ENCODE measurements around the gene MRPL3. TPM values are rescaled to one million over a fixed set of nuclear protein-coding genes. Genes with fewer than 3 reads are reported as not detected.

The MRPL3 gene
- total and polyA plus RNA-seq, 10 of the 15 experiments (the other 5 are each of a cell fraction or from before 2014, with no cell fraction given), result 91.6 to 307 (median 198) TPM

- H3K27me3 ChIP-seq (replicated peaks in 1 of 2; ENCODE audit: control insufficient read depth in 2 of 2, insufficient read depth in 2 of 2, low read length in 1 of 2), result no peaks in the 10 kb centered on the region
- DNase-seq (ENCODE audit: low read depth, low spot score) (no peak), FAIRE-seq (no peak), ATAC-seq (no peak)
- no TSS peak for BruUV-seq (replicated peaks)
- no peak overlapping the region for H3K4me3 ChIP-seq
- intact Hi-C loops (cut with micrococcal nuclease; ENCODE audit: unreplicated experiment) (loop anchor here (10.0 kb wide), 2 partner anchors 512 to 638 kb away; no protein-coding TSS in a partner anchor), in situ Hi-C loops (cut with MboI) (no loop called here)
- POLR2A ChIA-PET, result interaction anchor here (0.6 kb wide), 1 partner anchor 80 kb away, joined by 4 read pairs; no protein-coding TSS in a partner anchor
- H3K36me3 ChIP-seq (ENCODE audit: control insufficient read depth in 2 of 2, insufficient read depth in 2 of 2, low read length in 1 of 2), result no peaks in the 10 kb centered on the region
- H3K27ac ChIP-seq (ENCODE audit: control insufficient read depth, insufficient read depth), result no peak overlapping the region
- CTCF ChIA-PET, result interaction anchor here (0.8 to 6.0 kb wide), 5 partner anchors 165 to 489 kb away, joined by 3 to 88 read pairs (median 4); partner anchors contain the start of gene CPNE4
- H4K20me1 ChIP-seq (ENCODE audit: control insufficient read depth, insufficient read depth), result no peaks in the 10 kb centered on the region
- H3K79me2 ChIP-seq (ENCODE audit: control insufficient read depth, insufficient read depth, low read length), result no peaks in the 10 kb centered on the region
- no peaks in the 10 kb centered on the region for H3K4me1 ChIP-seq (ENCODE audit: control insufficient read depth, insufficient read depth, low read length)
- no peak overlapping the region for H3K9ac ChIP-seq (ENCODE audit: control insufficient read depth, insufficient read depth, low read length)
- SMC1A ChIA-PET (ENCODE audit: uncharacterized antibody, unreplicated experiment), result interaction anchor here (0.6 to 6.1 kb wide), 3 partner anchors 249 to 1085 kb away, joined by 3 to 74 read pairs (median 5); no protein-coding TSS in a partner anchor
- H3K9me3 ChIP-seq (replicated peaks; ENCODE audit: control insufficient read depth, insufficient read depth, low read length), result no peaks in the 10 kb centered on the region
- no peak overlapping the region for H2AFZ ChIP-seq (ENCODE audit: control insufficient read depth, low read depth, low read length)
- RAD21 ChIA-PET (ENCODE audit: unreplicated experiment), result no interaction called here
- H3K4me2 ChIP-seq (ENCODE audit: control insufficient read depth, insufficient read depth), result no peak overlapping the region
- TF ChIP-seq TBL1XR1 (IDR thresholded peaks at IDR 0.05; ENCODE audit: low read depth, low read length) (no peak), MYB (IDR thresholded peaks at IDR 0.05; ENCODE audit: borderline replicate concordance, low read depth, low read length) (no peak), ZBED1 (IDR thresholded peaks at IDR 0.05; ENCODE audit: borderline replicate concordance) (no peak), CBX3 (IDR thresholded peaks at IDR 0.05; ENCODE audit: borderline replicate concordance, low read depth) (no peak), RFX5 (IDR thresholded peaks at IDR 0.05; ENCODE audit: low read depth, low read length) (no peak), IRF4 (IDR thresholded peaks at IDR 0.05; ENCODE audit: low read depth, low read length) (no peak), JUNB (IDR thresholded peaks at IDR 0.05) (no peak), IKZF2 (IDR thresholded peaks at IDR 0.05) (no peak), NFIC (IDR thresholded peaks at IDR 0.05; ENCODE audit: low read depth, low read length) (no peak), CTCF (IDR thresholded peaks at IDR 0.05 in 2 of 3, conservative IDR thresholded peaks at IDR 0.05 in 1 of 3; ENCODE audit: control insufficient read depth in 2 of 3, extremely low read depth in 1 of 3, insufficient read depth in 1 of 3, low read depth in 3 of 3, low read length in 3 of 3) (no peak), JUND (IDR thresholded peaks at IDR 0.05; ENCODE audit: low read depth, low read length) (no peak), ZNF24 (IDR thresholded peaks at IDR 0.05) (no peak), MXI1 (IDR thresholded peaks at IDR 0.05; ENCODE audit: low read depth, low read length) (no peak), MTA2 (IDR thresholded peaks at IDR 0.05; ENCODE audit: low read depth) (no peak), PRDM15 (CRISPR knock-in tag; IDR thresholded peaks at IDR 0.05) (no peak)
- TF ChIP-seq, protein P1, sequence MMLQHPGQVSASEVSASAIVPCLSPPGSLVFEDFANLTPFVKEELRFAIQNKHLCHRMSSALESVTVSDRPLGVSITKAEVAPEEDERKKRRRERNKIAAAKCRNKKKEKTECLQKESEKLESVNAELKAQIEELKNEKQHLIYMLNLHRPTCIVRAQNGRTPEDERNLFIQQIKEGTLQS (IDR thresholded peaks at IDR 0.05; ENCODE audit: borderline replicate concordance, extremely low read depth, low read depth, low read length), result no peak
- TF ChIP-seq, protein P2, sequence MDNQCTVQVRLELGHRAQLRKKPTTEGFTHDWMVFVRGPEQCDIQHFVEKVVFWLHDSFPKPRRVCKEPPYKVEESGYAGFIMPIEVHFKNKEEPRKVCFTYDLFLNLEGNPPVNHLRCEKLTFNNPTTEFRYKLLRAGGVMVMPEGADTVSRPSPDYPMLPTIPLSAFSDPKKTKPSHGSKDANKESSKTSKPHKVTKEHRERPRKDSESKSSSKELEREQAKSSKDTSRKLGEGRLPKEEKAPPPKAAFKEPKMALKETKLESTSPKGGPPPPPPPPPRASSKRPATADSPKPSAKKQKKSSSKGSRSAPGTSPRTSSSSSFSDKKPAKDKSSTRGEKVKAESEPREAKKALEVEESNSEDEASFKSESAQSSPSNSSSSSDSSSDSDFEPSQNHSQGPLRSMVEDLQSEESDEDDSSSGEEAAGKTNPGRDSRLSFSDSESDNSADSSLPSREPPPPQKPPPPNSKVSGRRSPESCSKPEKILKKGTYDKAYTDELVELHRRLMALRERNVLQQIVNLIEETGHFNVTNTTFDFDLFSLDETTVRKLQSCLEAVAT (IDR thresholded peaks at IDR 0.05), result no peak
Measured at GRCh38 chr3:131546441-131546840, 43.7 kb upstream of the MRPL3 start.

All from GM12878 (cell line).